Stimulated activated CD8-positive, alpha-beta memory T cell treated with anti-CD3 and anti-CD28 coated beads, Interleukin-7, amount 100 ng/mL, for 4 hours (primary cell): Measurements from ENCODE around the gene F2R.
"Not testable (repeated sequence)": the region's sequence is repeated elsewhere in the genome, so short reads cannot be mapped to it uniquely, and the experiment has no call there.

Experiments
- DNase-seq, 2 donors: peaks; one replicate each; pipeline ENCODE4 v3.0.0-alpha.2; 2020; ENCODE audit warnings: low read depth in 2 of 2

F2R gene

DNA sequence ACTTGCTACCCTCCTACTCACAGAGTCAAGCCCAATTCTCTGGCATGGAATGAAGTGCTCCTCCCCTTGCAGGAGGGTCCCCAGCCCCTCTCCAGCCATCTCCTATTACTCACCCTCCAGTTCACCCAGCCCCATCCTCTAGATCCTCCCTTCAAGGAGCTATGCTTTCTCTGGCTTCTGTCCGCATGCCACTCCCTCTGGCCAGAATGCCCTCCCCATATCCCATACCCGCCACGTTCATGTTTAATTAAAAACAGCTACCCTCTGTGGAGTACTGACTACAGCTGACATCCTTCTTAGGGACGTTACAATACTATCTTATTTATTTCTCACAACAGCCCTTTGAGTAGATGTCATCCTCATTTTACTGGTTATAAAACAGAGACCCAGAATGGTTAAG lies 3.0 kb downstream of the F2R start:
- no peak for DNase-seq

DNA sequence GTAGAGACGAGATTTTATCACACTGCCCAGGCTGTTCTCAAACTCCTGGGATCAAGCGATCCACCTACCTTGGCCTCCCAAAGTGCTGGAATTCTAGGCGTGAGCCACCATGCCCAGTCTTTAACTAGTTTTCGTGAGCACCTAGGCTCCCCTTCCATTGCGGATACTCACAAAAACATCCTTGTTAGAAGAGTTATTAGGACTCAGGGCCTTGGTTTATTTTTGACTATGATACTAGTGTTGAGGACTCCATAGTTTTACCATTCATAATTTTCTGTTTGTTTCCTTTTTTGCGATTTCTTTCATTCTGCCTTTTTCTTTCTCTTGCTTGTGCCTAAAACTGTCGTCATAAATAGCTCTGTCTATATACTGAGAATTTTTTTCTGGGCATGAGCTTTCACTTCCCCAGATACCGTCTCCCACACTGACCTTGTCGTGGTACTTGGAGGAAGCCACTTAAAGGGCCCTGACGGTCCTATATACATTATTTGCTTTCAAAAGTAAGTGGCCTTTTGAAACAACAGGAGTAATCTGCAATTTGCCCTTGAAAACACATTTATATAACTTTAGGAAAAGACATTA lies 5.2 kb downstream of the F2R start:
- no peak for DNase-seq

DNA sequence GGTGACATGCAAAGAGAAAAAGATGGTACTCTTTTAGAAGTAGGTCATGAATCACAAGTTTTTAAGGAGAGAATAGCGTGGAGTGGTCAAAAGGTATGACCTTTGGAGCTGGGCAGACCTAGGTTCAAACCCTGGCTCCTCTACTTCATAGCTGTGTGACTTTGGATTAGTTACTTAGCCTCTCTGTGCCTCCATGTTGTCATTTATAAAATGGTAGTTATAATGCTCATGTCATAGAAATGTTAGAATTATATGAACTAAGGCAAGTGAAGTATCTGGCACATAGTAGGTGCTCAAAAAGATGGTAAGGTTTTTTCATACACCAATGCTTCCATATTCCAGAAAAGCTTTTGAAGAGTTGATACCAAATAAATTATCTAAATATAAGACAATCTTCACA lies 7.3 kb downstream of the F2R start:
- no peak for DNase-seq

DNA sequence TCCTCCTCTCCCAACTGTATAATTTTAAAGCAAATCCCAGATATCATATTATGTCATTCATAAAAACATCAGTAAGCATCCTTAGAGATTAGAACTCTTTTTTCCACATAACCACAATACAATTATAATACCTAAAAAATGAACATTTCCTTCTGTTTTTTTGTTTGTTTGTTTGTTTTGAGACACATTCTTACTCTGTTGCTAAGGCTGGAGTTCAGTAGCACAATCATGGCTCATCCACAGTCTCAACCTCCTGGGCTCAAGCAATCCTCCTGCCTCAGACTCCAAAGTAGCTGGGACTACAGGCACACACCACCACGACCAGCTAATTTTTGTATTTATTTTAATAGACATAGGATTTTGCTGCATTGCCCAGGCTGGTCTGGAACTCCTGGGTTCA lies 8.0 kb downstream of the F2R start:
- DNase-seq, result no peak

DNA sequence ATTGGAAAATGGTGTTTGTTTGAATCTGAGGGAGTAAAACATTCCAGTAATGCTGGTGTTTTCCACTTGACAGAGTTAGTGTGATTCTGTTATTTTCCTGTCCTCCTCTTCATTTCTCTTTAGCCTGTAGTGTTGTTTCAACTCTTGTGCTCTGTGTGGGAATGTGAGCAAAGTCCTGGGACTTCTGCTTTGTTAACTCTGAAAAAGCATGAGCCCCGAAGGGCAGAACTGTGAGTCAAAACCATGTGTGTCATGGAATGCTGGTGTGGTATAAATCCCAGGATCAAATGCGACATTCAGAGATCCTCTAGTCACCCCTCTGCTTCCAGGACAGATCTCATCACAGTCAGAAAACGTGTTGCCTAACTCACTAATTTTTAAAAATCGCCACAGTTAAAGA lies 8.9 kb downstream of the F2R start:
- DNase-seq, result no peak

DNA sequence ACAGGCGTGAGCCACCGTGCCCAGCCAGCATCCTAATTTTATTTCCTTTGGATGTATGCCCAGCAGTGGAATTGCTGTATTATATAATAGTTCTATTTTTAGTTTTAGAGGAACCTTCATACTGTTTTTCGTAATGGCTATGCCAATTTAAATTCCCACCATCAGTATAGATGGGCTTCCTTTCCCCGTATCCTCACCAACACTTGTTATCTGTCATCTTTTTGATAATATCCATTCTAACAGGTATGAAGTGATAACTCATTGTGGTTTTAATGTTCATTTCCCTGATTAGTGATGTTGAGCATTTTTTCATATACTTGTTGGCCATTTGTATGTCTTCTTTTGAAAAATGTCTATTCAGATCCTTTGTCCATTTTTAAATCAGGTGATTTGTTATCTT lies 13.0 kb downstream of the F2R start:
- no peak for DNase-seq

DNA sequence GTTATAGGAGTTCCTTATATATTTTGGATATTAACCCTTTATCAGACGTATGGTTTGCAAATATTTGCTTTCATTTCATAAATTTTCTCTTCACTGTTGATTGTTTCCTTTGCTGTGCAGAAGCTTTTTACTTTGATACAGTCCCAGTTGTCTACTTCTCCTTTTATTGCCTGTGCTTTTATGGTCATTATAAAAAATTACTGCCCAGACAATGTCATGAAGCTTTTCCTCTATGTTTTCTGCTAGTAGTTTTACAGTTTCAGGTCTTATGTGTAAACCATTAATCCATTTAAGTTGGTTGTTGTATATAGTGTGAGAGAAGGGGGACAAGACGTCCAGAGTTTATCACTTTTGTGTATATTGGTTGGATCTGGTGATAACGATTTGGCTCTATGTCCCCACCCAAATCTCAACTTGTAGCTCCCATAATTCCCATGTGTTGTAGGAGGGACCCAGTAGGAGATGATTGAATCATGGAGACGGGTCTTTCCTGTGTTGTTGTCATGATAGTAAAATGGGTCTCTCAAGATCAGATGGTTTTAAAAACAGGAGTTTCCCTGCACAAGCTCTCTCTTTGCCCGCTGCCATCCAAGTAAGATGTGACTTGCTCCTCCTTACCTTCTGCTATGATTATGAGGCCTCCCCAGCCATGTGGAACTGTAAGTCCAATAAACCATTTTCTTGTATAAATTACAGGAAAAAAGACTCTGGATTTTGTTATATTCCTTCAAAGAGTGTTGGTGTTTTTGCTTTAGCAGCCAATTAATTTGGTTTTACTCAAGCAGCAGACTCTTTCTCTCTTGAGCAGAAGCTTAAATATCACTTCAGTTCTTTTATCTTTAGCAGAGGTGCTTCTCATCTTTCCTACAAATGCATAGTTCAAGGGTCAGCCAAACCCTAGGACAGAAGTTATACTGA lies 13.7 kb downstream of the F2R start:
- no peak for DNase-seq

DNA sequence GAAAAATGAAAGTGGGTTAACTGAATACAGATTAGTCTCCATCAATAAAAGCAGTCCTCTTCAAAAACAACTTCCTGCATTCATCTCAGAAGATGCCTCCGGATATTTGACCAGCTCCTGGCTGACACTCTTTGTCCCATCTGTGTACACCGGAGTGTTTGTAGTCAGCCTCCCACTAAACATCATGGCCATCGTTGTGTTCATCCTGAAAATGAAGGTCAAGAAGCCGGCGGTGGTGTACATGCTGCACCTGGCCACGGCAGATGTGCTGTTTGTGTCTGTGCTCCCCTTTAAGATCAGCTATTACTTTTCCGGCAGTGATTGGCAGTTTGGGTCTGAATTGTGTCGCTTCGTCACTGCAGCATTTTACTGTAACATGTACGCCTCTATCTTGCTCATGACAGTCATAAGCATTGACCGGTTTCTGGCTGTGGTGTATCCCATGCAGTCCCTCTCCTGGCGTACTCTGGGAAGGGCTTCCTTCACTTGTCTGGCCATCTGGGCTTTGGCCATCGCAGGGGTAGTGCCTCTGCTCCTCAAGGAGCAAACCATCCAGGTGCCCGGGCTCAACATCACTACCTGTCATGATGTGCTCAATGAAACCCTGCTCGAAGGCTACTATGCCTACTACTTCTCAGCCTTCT lies 16.6 kb downstream of the F2R start:
- DNase-seq, result no peak

DNA sequence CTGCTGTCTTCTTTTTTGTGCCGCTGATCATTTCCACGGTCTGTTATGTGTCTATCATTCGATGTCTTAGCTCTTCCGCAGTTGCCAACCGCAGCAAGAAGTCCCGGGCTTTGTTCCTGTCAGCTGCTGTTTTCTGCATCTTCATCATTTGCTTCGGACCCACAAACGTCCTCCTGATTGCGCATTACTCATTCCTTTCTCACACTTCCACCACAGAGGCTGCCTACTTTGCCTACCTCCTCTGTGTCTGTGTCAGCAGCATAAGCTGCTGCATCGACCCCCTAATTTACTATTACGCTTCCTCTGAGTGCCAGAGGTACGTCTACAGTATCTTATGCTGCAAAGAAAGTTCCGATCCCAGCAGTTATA lies 17.1 kb downstream of the F2R start:
- peak in 1 of 2 donors; percentile 46 for DNase-seq

DNA sequence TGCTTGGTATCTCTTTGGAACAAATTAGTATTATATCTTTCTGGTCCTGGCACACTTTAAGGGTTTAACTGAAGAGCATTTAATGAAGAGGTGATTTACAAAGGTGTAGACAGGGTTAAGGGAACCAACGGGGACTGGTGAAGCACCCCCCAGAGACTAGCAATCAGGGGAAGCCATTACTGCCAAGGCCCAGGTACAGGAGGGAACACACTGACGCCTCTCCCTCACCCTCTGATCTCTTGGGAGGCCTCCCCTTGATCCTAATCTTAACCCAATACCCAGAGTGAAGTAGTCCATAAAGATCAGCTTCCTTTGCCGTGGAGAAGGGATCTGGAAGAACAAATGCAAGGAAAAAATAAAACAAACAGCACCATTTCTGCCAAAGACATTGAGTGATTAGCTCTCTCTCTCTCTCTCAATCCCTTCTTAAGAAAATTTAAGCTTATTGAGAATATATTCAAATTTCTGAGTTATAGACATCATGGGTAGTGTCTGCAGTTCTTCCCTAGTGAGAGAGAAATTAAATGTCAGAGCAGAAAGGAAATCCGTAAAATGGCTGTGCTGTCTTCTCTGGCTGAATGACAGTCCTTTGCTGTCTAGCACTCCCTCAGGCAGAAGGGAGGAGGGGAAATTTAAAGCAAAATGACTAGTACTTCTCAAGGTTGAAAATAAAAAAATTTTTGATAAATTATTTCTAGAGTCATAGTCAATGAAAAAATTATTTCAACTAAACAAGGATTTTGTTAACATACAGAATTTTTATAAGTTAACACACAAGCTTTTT lies 20.0 kb downstream of the F2R start:
- DNase-seq, result no peak

DNA sequence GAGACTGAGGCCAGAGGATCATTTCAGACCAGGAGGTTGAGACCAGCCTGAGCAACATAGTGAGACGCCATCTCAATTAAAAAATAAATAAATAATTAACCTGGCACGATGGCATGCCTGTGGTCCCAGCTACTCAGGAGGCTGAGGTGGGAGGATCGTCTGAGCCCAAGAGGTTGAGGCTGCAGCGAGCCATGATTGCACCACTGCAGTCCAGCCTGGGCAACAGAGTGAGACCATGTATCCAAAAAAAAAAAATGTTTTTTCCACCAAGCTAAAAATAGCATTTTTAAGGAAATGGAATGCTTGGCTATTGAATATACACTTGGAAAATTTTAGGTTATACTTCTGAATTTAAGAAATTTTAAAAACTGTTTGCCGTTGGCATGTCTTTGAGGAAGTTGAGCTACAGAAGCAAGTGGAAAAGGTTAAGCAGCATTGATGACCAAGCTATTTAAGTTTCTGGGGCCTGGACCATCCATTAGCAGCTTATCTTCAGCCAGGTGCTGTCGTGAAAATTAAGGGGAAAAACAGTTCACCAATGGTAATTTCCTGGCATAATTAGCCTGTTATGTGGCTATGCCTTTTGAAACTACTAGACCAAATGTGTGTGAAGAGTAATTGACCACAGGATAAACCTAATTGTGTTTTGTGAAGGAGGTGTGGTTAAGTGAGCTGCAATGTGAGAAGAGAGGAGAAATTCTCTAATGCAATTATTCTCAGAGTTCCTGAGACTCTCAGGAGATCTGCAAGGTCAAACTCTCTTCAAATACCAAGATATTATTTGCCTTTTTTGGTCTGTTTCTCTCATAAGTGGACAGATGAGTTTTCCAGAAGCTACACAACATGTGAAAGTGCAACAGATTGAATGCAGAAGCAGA lies 21.0 kb downstream of the F2R start:
- DNase-seq, result no peak

DNA sequence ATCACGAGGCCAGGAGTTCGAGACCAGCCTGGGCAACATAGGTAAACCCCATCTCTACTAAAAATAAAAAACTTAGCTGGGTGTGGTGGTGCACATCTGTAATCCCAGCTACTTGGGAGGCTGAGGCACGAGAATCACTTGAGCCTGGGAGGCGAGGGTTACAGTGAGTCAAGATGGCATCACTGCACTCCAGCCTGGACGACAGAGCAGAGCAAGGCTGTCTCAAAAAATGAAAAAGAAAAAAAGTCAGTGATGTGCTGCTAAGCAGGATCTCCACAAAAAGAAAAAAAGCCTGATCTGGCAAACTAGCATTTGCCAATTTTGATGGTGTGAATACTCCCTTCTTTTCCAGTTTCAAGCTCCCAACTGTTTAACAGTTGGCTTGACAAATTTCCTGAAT lies 21.9 kb downstream of the F2R start:
- DNase-seq, result no peak

DNA sequence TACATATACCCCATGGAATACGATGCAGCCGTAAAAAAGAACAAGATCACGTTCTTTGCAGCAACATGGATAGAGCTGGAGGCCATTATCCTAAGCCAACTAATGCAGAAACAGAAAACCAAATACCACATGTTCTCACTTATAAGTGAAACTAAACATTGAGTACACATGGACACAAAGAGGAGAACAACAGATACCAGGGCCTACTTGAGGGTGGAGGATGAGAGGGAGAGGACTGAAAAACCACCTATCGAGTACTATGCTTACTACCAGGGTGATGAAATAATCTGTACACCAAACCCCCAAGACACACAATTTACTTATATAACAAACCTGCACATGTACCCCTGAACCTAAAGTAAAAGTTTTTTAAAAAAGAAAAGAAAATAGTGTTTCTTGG lies 25.6 kb downstream of the F2R start:
- not testable (repeated sequence) for DNase-seq

DNA sequence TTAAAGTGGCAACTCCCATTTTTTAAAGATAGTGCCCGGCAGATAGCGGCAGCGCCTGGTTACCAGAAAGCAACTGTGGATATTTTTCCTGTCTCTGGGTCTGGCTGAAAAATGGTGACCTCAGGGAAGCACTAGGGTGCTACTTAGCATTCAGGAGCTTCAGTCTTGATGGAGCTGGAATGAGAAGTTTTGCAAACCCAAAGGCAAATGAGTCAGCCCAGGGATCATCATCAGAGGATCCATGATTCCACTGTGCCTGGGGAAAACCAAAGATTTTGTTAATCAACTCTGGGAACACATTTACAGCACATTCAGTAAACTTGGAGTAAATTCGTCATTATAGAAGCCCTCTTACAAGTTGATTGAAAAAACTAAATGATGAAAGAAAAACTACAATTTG lies 26.7 kb downstream of the F2R start:
- no peak for DNase-seq

DNA sequence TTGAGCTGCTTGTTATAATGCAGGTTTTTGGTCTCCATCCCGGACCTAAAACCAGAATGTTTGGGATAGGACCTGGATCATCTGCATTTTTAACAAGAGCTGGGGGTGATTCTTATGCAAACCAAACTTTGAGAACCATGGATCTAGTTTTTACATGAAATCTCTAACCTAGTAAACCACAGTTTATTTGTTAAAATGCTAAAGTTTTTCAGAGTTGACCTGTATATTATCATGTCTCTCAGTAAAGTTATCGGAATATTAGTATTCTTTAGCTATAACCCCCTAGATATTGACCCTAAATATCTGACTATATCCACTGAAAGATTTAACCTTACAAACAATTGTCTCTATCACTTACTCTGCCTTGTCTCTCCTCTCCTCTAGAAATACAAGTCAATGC lies 28.7 kb downstream of the F2R start:
- DNase-seq, result no peak

DNA sequence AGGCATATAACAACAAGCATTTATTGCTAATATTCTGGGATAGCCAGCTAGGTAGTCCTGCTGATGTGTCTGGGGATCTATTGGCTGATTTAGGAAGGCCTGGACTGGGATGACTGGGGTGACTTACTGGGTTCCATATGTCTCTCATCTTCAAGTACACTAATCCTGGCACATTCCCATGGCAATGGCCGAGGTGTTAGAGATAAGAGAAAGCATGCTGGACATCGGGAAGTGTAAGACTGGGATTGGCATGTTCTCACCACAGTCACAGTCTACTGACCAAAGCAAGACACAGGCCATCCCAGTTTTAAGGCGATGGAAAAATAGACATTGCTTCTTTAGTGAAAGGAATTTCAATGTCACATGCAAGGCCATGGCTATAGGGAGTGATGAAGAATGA lies 29.7 kb downstream of the F2R start:
- DNase-seq, result no peak

DNA sequence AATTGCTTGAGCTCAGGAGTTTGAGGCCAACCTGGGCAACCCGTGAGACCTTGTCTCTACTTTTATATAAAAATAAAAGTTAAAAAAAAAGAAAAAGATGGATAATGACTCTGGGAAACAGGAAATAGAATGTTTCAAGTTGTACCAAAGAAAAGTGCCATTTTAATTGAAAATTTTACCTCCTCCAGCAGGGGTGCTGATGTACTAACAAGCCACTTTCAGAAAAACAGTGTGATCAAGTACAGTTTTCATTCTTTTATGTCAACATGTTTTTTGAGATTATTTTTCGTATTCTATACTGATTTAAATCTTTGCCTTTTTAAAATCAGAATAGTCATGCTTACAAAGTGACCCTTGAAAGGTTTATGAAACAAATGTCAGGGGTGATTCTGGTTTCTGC lies 30.8 kb downstream of the F2R start:
- DNase-seq, result no peak

DNA sequence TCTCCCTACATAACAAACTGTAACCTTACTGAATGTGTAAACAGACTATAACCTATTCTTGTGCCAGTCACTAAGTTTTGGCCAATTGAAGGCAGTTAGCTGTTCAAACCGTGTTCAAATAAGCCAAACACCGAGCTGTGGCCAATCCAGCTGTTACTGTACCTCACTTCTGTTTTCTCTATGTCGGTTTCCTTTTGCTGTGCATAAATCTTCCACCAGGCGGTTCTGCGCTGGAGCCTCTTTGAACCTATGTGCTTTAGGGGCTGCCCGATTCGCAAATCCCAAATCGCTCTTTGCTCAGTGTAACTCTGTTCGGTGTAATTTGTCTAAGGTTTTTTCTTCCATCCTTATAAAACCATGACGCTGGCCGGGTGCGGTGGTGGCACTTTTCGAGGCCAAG lies 31.8 kb downstream of the F2R start:
- DNase-seq, result no peak

DNA sequence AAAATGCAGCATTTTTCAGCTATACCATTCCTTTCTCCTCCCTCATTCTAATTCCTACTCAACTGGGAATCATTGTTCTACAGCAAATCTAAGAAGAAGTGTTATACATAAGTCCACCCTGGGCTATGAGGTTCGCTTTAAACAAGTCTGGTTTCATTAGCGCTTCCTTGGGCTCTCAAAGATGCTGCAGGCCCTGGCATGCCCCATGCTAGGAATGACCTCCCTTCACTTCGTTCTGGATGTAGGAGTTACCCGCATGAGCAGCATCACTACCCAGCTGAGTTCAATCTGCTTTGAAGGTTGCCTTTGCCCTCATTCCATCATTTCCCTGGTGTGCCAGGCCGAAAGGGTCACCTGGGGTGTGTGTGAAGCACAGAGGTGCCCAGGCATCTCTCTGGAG lies 35.4 kb downstream of the F2R start:
- DNase-seq, result no peak

DNA sequence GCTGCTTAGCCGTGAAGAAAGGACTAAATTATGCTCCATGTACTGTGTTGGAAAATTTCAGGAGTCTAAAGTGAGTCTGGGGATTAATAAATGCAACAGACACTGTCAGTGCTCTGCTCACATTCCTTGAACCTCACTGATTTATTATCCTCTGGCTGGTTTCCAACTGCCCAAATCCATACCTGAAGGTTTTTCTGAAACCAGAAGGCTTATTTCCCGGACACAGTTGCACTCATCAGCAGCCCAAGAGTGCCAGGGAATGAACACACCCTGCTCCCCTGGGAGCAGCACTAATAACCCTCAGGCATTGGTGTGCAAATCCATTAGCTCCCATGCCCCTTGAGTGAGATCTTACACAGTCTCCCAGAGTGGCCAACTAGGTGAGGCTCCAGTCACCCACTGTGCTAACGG lies 38.7 kb downstream of the F2R start:
- DNase-seq, result no peak
